Liver (tissue), 9 donors: ENCODE results near the gene CFAP77. TPM values are rescaled to one million over a fixed set of nuclear protein-coding genes. Genes with fewer than 3 reads are reported as not detected.
A peak's percentile ranks its signal among the peaks of the same experiment; 100 is the strongest.
"Not testable (repeated sequence)": the region's sequence is repeated elsewhere in the genome, so short reads cannot be mapped to it uniquely, and the experiment has no call there.

ENCODE experiments used
- DNase-seq: peaks from one replicate; pipeline ENCODE4 v3.0.0-alpha.2; 2017; ENCODE audit warnings: low spot score
- H3K27ac ChIP-seq, 2 donors: one replicate each; pipeline ENCODE4 v1.7.0; 2013; ENCODE audit warnings: inconsistent platforms in 2 of 2, low read length in 2 of 2, control low read depth in 1 of 2, low read depth in 1 of 2, mild to moderate bottlenecking in 1 of 2
- H3K27me3 ChIP-seq, 4 donors: one replicate each; pipeline versions ENCODE4 v1.6.1 to v1.7.0; 2013; ENCODE audit warnings: low read length in 3 of 4, inconsistent platforms in 1 of 4, mild to moderate bottlenecking in 1 of 4, moderate library complexity in 1 of 4; ENCODE audit not compliant: control insufficient read depth in 4 of 4, insufficient read depth in 4 of 4
- H3K36me3 ChIP-seq, 4 donors: one replicate each; pipeline versions ENCODE4 v1.6.1 to v1.7.0; 2013; ENCODE audit warnings: low read length in 3 of 4, mild to moderate bottlenecking in 3 of 4, low read depth in 1 of 4, moderate library complexity in 1 of 4; ENCODE audit not compliant: control insufficient read depth in 4 of 4, insufficient read depth in 3 of 4
- H3K4me1 ChIP-seq, 4 donors: one replicate each; pipeline versions ENCODE4 v1.6.1 to v1.7.0; 2013; ENCODE audit warnings: low read length in 3 of 4, mild to moderate bottlenecking in 3 of 4, moderate library complexity in 1 of 4; ENCODE audit not compliant: control insufficient read depth in 4 of 4, insufficient read depth in 4 of 4
- H3K4me3 ChIP-seq, 3 donors: one replicate each; pipeline versions ENCODE4 v1.6.1 to v1.7.0; 2013; ENCODE audit warnings: low read length in 3 of 3, control low read depth in 1 of 3, low read depth in 1 of 3, mild to moderate bottlenecking in 1 of 3
- H3K9ac ChIP-seq, 2 donors: one replicate each; pipeline ENCODE4 v1.7.0; 2013; ENCODE audit warnings: low read length in 2 of 2, mild to moderate bottlenecking in 2 of 2, moderate library complexity in 2 of 2, control low read depth in 1 of 2, low read depth in 1 of 2
- H3K9me3 ChIP-seq, 4 donors: one replicate each; pipeline versions ENCODE4 v1.6.1 to v1.7.0; 2013; ENCODE audit warnings: low read length in 3 of 4; ENCODE audit not compliant: control insufficient read depth in 4 of 4
- FOXA2 ChIP-seq: IDR thresholded peaks from 2 replicates; pipeline ENCODE4 v1.6.1; 2016; ENCODE audit warnings: antibody characterized with exemption
- HNF4G ChIP-seq: IDR thresholded peaks from 2 replicates; pipeline ENCODE4 v1.6.1; 2016; ENCODE audit warnings: antibody characterized with exemption
- JUND ChIP-seq, 2 donors: IDR thresholded peaks; 2 replicates each; pipeline ENCODE4 v1.6.1; 2016; ENCODE audit warnings: antibody characterized with exemption in 2 of 2
- MAX ChIP-seq: IDR thresholded peaks from 2 replicates; pipeline ENCODE4 v1.6.1; 2016; ENCODE audit warnings: antibody characterized with exemption
- NR2F2 ChIP-seq: IDR thresholded peaks from 2 replicates; pipeline ENCODE4 v1.6.1; 2016; ENCODE audit warnings: antibody characterized with exemption
- RAD21 ChIP-seq, 2 donors: IDR thresholded peaks; 2 replicates each; pipeline ENCODE4 v1.6.1; 2016; ENCODE audit warnings: antibody characterized with exemption in 2 of 2, mild to moderate bottlenecking in 2 of 2
- REST ChIP-seq: IDR thresholded peaks from 2 replicates; pipeline ENCODE4 v1.6.1; 2016; ENCODE audit warnings: antibody characterized with exemption, mild to moderate bottlenecking
- RXRA ChIP-seq, 2 donors: IDR thresholded peaks; 2 replicates each; pipeline ENCODE4 v1.6.1; 2017 to 2018; ENCODE audit warnings: antibody characterized with exemption in 2 of 2, mild to moderate bottlenecking in 1 of 2
- WGBS: extraction: QIAGEN DNeasy Blood & Tissue Kit; methylation state at CpG from one replicate; pipeline ENCODE4 v1.1.7; 2013; 5-methylcytosine and 5-hydroxymethylcytosine counted together
- polyA plus RNA-seq, 2 donors: library from polyadenylated mRNA; stranded (reverse) in 1 of 2; unstranded in 1 of 2; fragments of 200-250 nt in 1 of 2; fragments of >200 nt in 1 of 2; fragmentation: Nextera tagmentation in 1 of 2; extraction: Ambion mirVana in 1 of 2; gene quantifications; one replicate each; pipeline versions ENCODE4 v1.2.1 to v1.2.3, GENCODE V29; 2013 to 2015
- total RNA-seq, 2 donors: library from RNA; depleted of rRNA; stranded (reverse); fragments of >200 nt; gene quantifications; one replicate each; pipeline ENCODE4 v1.2.3, GENCODE V29; 2014
- TF ChIP-seq, protein P1 (sequence below): fragments of 150-350 bp; IDR thresholded peaks from 2 replicates; pipeline ENCODE4 v1.5.1; 2017; ENCODE audit warnings: improper control_type of control experiment, low read depth, low read length; ENCODE audit not compliant: missing input control
- donor health status: healthy.
- donor health status: healthy.
- donor health status: healthy.
- donor health status: healthy.
- donor health status: healthy.

The CFAP77 gene
- total and polyA plus RNA-seq, 4 donors = not detected

- 70% methylated on average over 14 of the region's 14 CpGs for WGBS
- Histone ChIP-seq H3K4me1 (peaks cover 0 to 4% (median 0%) of the 10 kb centered on the region in 4 donors), H3K9ac (no peak overlapping the region), H3K36me3 (peaks cover 2 to 15% (median 7%) of the 10 kb centered on the region in 4 donors), H3K4me3 (no peak overlapping the region), H3K9me3 (no peaks in the 10 kb centered on the region), H3K27me3 (no peaks in the 10 kb centered on the region), H3K27ac (peak overlapping the region; percentile 42 to 54)
- TF ChIP-seq, protein P1, sequence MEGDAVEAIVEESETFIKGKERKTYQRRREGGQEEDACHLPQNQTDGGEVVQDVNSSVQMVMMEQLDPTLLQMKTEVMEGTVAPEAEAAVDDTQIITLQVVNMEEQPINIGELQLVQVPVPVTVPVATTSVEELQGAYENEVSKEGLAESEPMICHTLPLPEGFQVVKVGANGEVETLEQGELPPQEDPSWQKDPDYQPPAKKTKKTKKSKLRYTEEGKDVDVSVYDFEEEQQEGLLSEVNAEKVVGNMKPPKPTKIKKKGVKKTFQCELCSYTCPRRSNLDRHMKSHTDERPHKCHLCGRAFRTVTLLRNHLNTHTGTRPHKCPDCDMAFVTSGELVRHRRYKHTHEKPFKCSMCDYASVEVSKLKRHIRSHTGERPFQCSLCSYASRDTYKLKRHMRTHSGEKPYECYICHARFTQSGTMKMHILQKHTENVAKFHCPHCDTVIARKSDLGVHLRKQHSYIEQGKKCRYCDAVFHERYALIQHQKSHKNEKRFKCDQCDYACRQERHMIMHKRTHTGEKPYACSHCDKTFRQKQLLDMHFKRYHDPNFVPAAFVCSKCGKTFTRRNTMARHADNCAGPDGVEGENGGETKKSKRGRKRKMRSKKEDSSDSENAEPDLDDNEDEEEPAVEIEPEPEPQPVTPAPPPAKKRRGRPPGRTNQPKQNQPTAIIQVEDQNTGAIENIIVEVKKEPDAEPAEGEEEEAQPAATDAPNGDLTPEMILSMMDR = no peak
- no peak for TF ChIP-seq REST
- TF ChIP-seq RAD21 (IDR thresholded peaks at IDR 0.05) = no peak
- no peak for TF ChIP-seq FOXA2
- TF ChIP-seq RXRA (IDR thresholded peaks at IDR 0.05) = peak in 1 of 2 donors; percentile 9
- no peak for TF ChIP-seq HNF4G
- TF ChIP-seq NR2F2 = peak; percentile 35
- TF ChIP-seq MAX = no peak
- TF ChIP-seq JUND (IDR thresholded peaks at IDR 0.05) = no peak
- DNase-seq = no peak
Observed at GRCh38 chr9:132372177-132373095, 37.6 kb upstream of the CFAP77 start.

DNA sequence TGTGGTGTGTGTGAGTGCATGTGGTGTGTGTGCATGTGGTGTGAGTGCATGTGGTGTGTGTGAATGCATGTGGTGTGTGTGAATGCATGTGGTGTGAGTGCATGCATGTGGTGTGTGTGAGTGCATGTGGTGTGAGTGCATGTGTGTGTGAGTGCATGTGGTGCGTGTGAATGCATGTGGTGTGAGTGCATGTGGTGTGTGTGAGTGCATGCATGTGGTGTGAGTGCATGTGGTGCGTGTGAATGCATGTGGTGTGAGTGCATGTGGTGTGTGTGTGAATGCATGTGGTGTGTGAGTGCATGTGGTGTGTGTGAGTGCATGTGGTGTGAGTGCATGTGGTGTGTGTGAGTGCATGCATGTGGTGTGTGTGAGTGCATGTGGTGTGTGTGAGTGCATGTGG lies 32.2 kb upstream of the CFAP77 start:
- not testable (repeated sequence) for H3K9me3 ChIP-seq, H3K4me3 ChIP-seq, H3K9ac ChIP-seq, H3K27ac ChIP-seq, H3K4me1 ChIP-seq, DNase-seq, H3K27me3 ChIP-seq
- peaks cover 4 to 35% (median 20%) of the 10 kb centered on the region in 4 donors for H3K36me3 ChIP-seq
- WGBS = 98% methylated on average over 2 of the region's 2 CpGs

GRCh38 chr9:132378416-132378815 lies 31.6 kb upstream of the CFAP77 start:
- not testable (repeated sequence) for H3K4me1 ChIP-seq

More at GRCh38 chr9:132378416-132378815, 31.6 kb upstream of the CFAP77 start:
- not testable (repeated sequence) for DNase-seq, H3K9me3 ChIP-seq, H3K27me3 ChIP-seq, H3K9ac ChIP-seq, H3K4me3 ChIP-seq, H3K27ac ChIP-seq
- peaks cover 4 to 35% (median 22%) of the 10 kb centered on the region in 4 donors for H3K36me3 ChIP-seq
- 95% methylated on average over 3 of the region's 3 CpGs for WGBS
